HFF-Myc (cell line): Measurements from ENCODE around the gene EIF3L.

Source experiments
- DNase-seq: peaks from one replicate; pipeline ENCODE4 v3.0.0-alpha.2; 2011; ENCODE audit warnings: low read depth; ENCODE audit errors: extremely low read depth
- H3K4me3 ChIP-seq: replicated peaks from 2 replicates; pipeline ENCODE4 v1.5.1; 2011; ENCODE audit warnings: low read depth, mild to moderate bottlenecking, control low read depth, low read length
- CTCF ChIP-seq: IDR thresholded peaks from 2 replicates; pipeline ENCODE4 v1.5.1; 2012; ENCODE audit warnings: mild to moderate bottlenecking, low read depth, low read length, control low read depth; ENCODE audit errors: missing control alignments

The EIF3L gene

GRCh38 chr22:37808294-37808657, 40.9 kb upstream of the EIF3L start:
- H3K4me3 ChIP-seq: peak overlapping the region; percentile 70
- no peak for DNase-seq
- TF ChIP-seq CTCF: no peak

- H3K4me3 ChIP-seq: peak overlapping the region; percentile 70; the same call in 1 of the 2 replicates
- no peak for DNase-seq
- TF ChIP-seq CTCF: no peak
Measured at GRCh38 chr22:37809672-37810333, 39.4 kb upstream of the EIF3L start.

GRCh38 chr22:37811867-37812266, 37.4 kb upstream of the EIF3L start:
- TF ChIP-seq CTCF: no peak
- no peak for DNase-seq

GRCh38 chr22:37812869-37813678, 36.1 kb upstream of the EIF3L start:
- no peak for TF ChIP-seq CTCF
- DNase-seq: no peak
- H3K4me3 ChIP-seq: no peak overlapping the region

More at GRCh38 chr22:37811867-37812266, 37.4 kb upstream of the EIF3L start:
- H3K4me3 ChIP-seq: no peak overlapping the region

GRCh38 chr22:37815593-37815992, 33.6 kb upstream of the EIF3L start:
- no peak overlapping the region for H3K4me3 ChIP-seq
- no peak for DNase-seq
- TF ChIP-seq CTCF: no peak

- no peak for TF ChIP-seq CTCF
- H3K4me3 ChIP-seq: no peak overlapping the region
- no peak for DNase-seq
Measured at GRCh38 chr22:37816543-37817180, 32.6 kb upstream of the EIF3L start.
